HCT116 (cell line): Measurements from ENCODE around the gene UBE2D1. TPM values are rescaled to one million over a fixed set of nuclear protein-coding genes. Genes with fewer than 3 reads are reported as not detected.

Experiments
- ATAC-seq: fragments of 200-7000 bp; cut with Tn5 transposase; 2 replicates; pipeline ENCODE4 v1.9.1; 2020; ENCODE audit warnings: mild to moderate bottlenecking, moderate library complexity
- BruUV-seq: library from RNA; stranded (reverse); fragments of 400-500 nt; replicated peaks from 2 replicates; lab custom pipeline; 2021; lab: Mats Ljungman, UMichigan
- CTCF ChIA-PET: fragments of 300-600 bp; sonication (Branson Sonifier 250); formaldehyde crosslinking; loops from one replicate; lab custom pipeline; 2021; ENCODE audit warnings: antibody characterized with exemption; lab: Charles Lee
- POLR2A ChIA-PET: fragments of 300-600, 350-600 bp; sonication (Branson Sonifier 250); formaldehyde crosslinking; loops from one replicate; lab custom pipeline; 2021; ENCODE audit warnings: antibody characterized with exemption; lab: Charles Lee
- RAD21 ChIA-PET, 2 experiments: fragments of 300-600 bp; sonication (Branson Sonifier 250); formaldehyde crosslinking; loops; one replicate each; lab custom pipeline; 2023; ENCODE audit warnings: low total read pairs in 2 of 2; ENCODE audit not compliant: uncharacterized antibody in 2 of 2, unreplicated experiment in 2 of 2, low non-redundant PET in 1 of 2; lab: Charles Lee
- DNase-seq: peaks from one replicate; pipeline ENCODE4 v3.0.0-alpha.2; 2010; ENCODE audit warnings: low read depth, low spot score
- H2AFZ ChIP-seq: fragments of 200-600 bp; shearing (Covaris generic), sonication (generic); 2 replicates; pipeline ENCODE4 v1.6.1; 2017; ENCODE audit warnings: low read depth, mixed run types, mixed read lengths, antibody characterized with exemption, low read length; ENCODE audit not compliant: poor library complexity, severe bottlenecking
- H3K27ac ChIP-seq: 2 replicates; pipeline ENCODE4 v1.5.1; 2012; ENCODE audit warnings: low read depth, low read length
- H3K27me3 ChIP-seq: fragments of 200-600 bp; sonication (generic); 2 replicates; pipeline ENCODE4 v1.6.1; 2016; ENCODE audit warnings: mixed run types, low read length, mixed read lengths; ENCODE audit not compliant: insufficient read depth
- H3K36me3 ChIP-seq, 2 experiments: fragments of 200-500 bp in 1 of 2; fragments of 200-600 bp in 1 of 2; sonication (Bioruptor generic) in 1 of 2; sonication (generic) in 1 of 2; 2 replicates each; pipeline versions ENCODE4 v1.5.1 to v1.6.1; 2014 to 2016; ENCODE audit warnings: low read length in 2 of 2, inconsistent platforms in 1 of 2, mixed read lengths in 1 of 2, mixed run types in 1 of 2; ENCODE audit not compliant: insufficient read depth in 2 of 2, control insufficient read depth in 1 of 2
- H3K4me1 ChIP-seq, 2 experiments: fragments of 200-600 bp in 1 of 2; sonication (generic) in 1 of 2; 2 replicates each; pipeline versions ENCODE4 v1.5.1 to v1.6.1; 2012 to 2017; ENCODE audit warnings: low read length in 2 of 2, inconsistent platforms in 1 of 2, mild to moderate bottlenecking in 1 of 2, mixed read lengths in 1 of 2, mixed run types in 1 of 2, moderate library complexity in 1 of 2; ENCODE audit not compliant: insufficient read depth in 2 of 2, control insufficient read depth in 1 of 2
- H3K4me2 ChIP-seq: fragments of 200-600 bp; sonication (generic); 2 replicates; pipeline ENCODE4 v1.6.1; 2017; ENCODE audit warnings: mixed run types, low read length, mixed read lengths
- H3K4me3 ChIP-seq, 2 experiments: fragments of 200-600 bp in 1 of 2; sonication (generic) in 1 of 2; replicated peaks in 1 of 2; 2 replicates each; pipeline ENCODE4 v1.5.1; 2011 to 2016; ENCODE audit warnings: low read length in 2 of 2, control low read depth in 1 of 2, low read depth in 1 of 2, mild to moderate bottlenecking in 1 of 2, mixed read lengths in 1 of 2, mixed run types in 1 of 2
- H3K79me2 ChIP-seq: fragments of 200-600 bp; sonication (generic); 2 replicates; pipeline ENCODE4 v1.6.1; 2017; ENCODE audit warnings: mild to moderate bottlenecking, mixed run types, low read length, moderate library complexity, mixed read lengths; ENCODE audit not compliant: insufficient read depth
- H3K9ac ChIP-seq: fragments of 200-600 bp; sonication (generic); 2 replicates; pipeline ENCODE4 v1.6.1; 2016; ENCODE audit warnings: low read length, mixed read lengths
- H3K9me2 ChIP-seq: fragments of 200-600 bp; sonication (generic), shearing (Covaris generic); 2 replicates; pipeline ENCODE4 v1.6.1; 2017; ENCODE audit warnings: mixed run types, mild to moderate bottlenecking, moderate library complexity; ENCODE audit not compliant: insufficient read depth
- H3K9me3 ChIP-seq, 2 experiments: fragments of 200-500 bp in 1 of 2; fragments of 200-600 bp in 1 of 2; sonication (Bioruptor generic) in 1 of 2; sonication (generic) in 1 of 2; 2 replicates each; pipeline ENCODE4 v1.6.1; 2014 to 2017; ENCODE audit warnings: low read length in 2 of 2, mixed read lengths in 2 of 2, inconsistent platforms in 1 of 2, low read depth in 1 of 2, mild to moderate bottlenecking in 1 of 2, mixed run types in 1 of 2, moderate library complexity in 1 of 2; ENCODE audit not compliant: control insufficient read depth in 1 of 2, insufficient read depth in 1 of 2
- H4K20me1 ChIP-seq: fragments of 200-600 bp; sonication (generic), shearing (Covaris generic); 2 replicates; pipeline ENCODE4 v1.6.1; 2017; ENCODE audit warnings: mixed run types, mild to moderate bottlenecking, moderate library complexity; ENCODE audit not compliant: insufficient read depth
- ATF3 ChIP-seq: IDR thresholded peaks from 2 replicates; pipeline ENCODE4 v1.6.1; 2012
- CBX3 ChIP-seq: IDR thresholded peaks from 2 replicates; pipeline ENCODE4 v1.6.1; 2012; ENCODE audit warnings: low read depth
- CTCF ChIP-seq, 3 experiments: fragments of 200-600 bp in 1 of 3; sonication (generic) in 1 of 3; IDR thresholded peaks in 2 of 3; conservative IDR thresholded peaks in 1 of 3; 2 replicates each; pipeline ENCODE4 v1.5.1; 2012 to 2017; ENCODE audit warnings: low read depth in 2 of 3, low read length in 2 of 3, antibody characterized with exemption in 1 of 3, borderline replicate concordance in 1 of 3, control low read depth in 1 of 3, mild to moderate bottlenecking in 1 of 3, mixed read lengths in 1 of 3, mixed run types in 1 of 3, moderate library complexity in 1 of 3; ENCODE audit not compliant: insufficient read depth in 1 of 3
- EZH2 ChIP-seq: fragments of 200-600 bp; sonication (generic); IDR thresholded peaks from 2 replicates; pipeline ENCODE4 v1.6.1; 2017; ENCODE audit warnings: antibody characterized with exemption, mixed run types
- EZH2phosphoT487 ChIP-seq: fragments of 200-600 bp; IDR thresholded peaks from 2 replicates; pipeline ENCODE4 v1.6.1; 2018; ENCODE audit warnings: antibody characterized with exemption, borderline replicate concordance
- FOSL1 ChIP-seq: IDR thresholded peaks from 2 replicates; pipeline ENCODE4 v1.6.1; 2012; ENCODE audit warnings: low read depth
- MAX ChIP-seq: IDR thresholded peaks from 2 replicates; pipeline ENCODE4 v1.6.1; 2012
- POLR2AphosphoS5 ChIP-seq: IDR thresholded peaks from 2 replicates; pipeline ENCODE4 v1.6.1; 2011; ENCODE audit warnings: mild to moderate bottlenecking, low read depth, low read length, moderate library complexity
- SIN3A ChIP-seq: IDR thresholded peaks from 2 replicates; pipeline ENCODE4 v1.6.1; 2012; ENCODE audit warnings: low read depth
- SP1 ChIP-seq: IDR thresholded peaks from 2 replicates; pipeline ENCODE4 v1.6.1; 2012; ENCODE audit warnings: low read depth
- ZNF274 ChIP-seq: fragments of 200-500 bp; sonication (Bioruptor generic); IDR thresholded peaks from 2 replicates; pipeline ENCODE4 v1.6.1; 2014; ENCODE audit warnings: mild to moderate bottlenecking, low read depth, low read length, inconsistent platforms
- intact Hi-C: fragments of 100-400 bp; cut with micrococcal nuclease; formaldehyde crosslinking; loops from 2 replicates; pipeline ENCODE4 v1.10.0; 2022
- total RNA-seq: library from RNA; stranded (reverse); gene quantifications from one replicate; pipeline ENCODE4 v1.2.1, GENCODE V29; 2021; ENCODE audit not compliant: unreplicated experiment

Gene UBE2D1
- total RNA-seq, 1 experiment from 2014 or later: 15.5 TPM

GRCh38 chr10:58350023-58350422, 15.2 kb downstream of the UBE2D1 start:
- Histone ChIP-seq H3K4me3 (no peak overlapping the region), H3K36me3 (no peaks in the 10 kb centered on the region), H3K27me3 (no peaks in the 10 kb centered on the region), H3K27ac (no peak overlapping the region), H3K9me3 (no peaks in the 10 kb centered on the region), H2AFZ (no peak overlapping the region), H3K79me2 (peaks cover 42% of the 10 kb centered on the region), H3K4me2 (no peak overlapping the region), H4K20me1 (no peaks in the 10 kb centered on the region), H3K9ac (no peak overlapping the region), H3K9me2 (no peaks in the 10 kb centered on the region)
- no TSS peak for BruUV-seq
- ATAC-seq: no peak
- intact Hi-C loops: no loop called here
- ChIA-PET POLR2A (interaction anchor here (1.0 kb wide), 1 partner anchor 35 kb away, joined by 3 read pairs; the partner anchor contains the start of gene TFAM), CTCF (interaction anchor here (0.6 kb wide), 1 partner anchor 21 kb away, joined by 4 read pairs; no protein-coding TSS in a partner anchor)
- DNase-seq: no peak
- TF ChIP-seq SP1 (no peak), FOSL1 (no peak), ATF3 (no peak), SIN3A (no peak)
- TF ChIP-seq, all 23 proteins: peak for 0
- H3K4me1 ChIP-seq: no peaks in the 10 kb centered on the region
- RAD21 ChIA-PET: no interaction called here

- BruUV-seq: no TSS peak
- H3K79me2 ChIP-seq: peaks cover 42% of the 10 kb centered on the region
- TF ChIP-seq ATF3 (no peak), POLR2AphosphoS5 (no peak), EZH2 (no peak), MAX (no peak), CTCF (IDR thresholded peaks at IDR 0.05 in 2 of 3, conservative IDR thresholded peaks at IDR 0.05 in 1 of 3; ENCODE audit: borderline replicate concordance in 1 of 3, insufficient read depth in 1 of 3, low read depth in 2 of 3, low read length in 2 of 3) (no peak), EZH2phosphoT487 (no peak), ZNF274 (no peak), CBX3 (no peak)
- DNase-seq (no peak), ATAC-seq (no peak)
- H3K9me2 ChIP-seq: no peaks in the 10 kb centered on the region
- no peak overlapping the region for H3K4me2 ChIP-seq
- intact Hi-C loops: no loop called here
- ChIA-PET CTCF (no interaction called here), RAD21 (no interaction called here), POLR2A (interaction anchor here (1.0 kb wide), 1 partner anchor 34 kb away, joined by 3 read pairs; the partner anchor contains the start of gene TFAM)
- no peaks in the 10 kb centered on the region for H3K36me3 ChIP-seq
- no peaks in the 10 kb centered on the region for H3K4me1 ChIP-seq
- H4K20me1 ChIP-seq: no peaks in the 10 kb centered on the region
- H3K27ac ChIP-seq: no peak overlapping the region
- H3K9me3 ChIP-seq: no peaks in the 10 kb centered on the region
- no peak overlapping the region for H3K4me3 ChIP-seq
- H3K9ac ChIP-seq: no peak overlapping the region
- no peak overlapping the region for H2AFZ ChIP-seq
- no peaks in the 10 kb centered on the region for H3K27me3 ChIP-seq
These were observed 16.0 kb downstream of the UBE2D1 start for GRCh38 chr10:58350619-58351323.
